ENCODE data around the gene UBR2.

The UBR2 gene

DNA sequence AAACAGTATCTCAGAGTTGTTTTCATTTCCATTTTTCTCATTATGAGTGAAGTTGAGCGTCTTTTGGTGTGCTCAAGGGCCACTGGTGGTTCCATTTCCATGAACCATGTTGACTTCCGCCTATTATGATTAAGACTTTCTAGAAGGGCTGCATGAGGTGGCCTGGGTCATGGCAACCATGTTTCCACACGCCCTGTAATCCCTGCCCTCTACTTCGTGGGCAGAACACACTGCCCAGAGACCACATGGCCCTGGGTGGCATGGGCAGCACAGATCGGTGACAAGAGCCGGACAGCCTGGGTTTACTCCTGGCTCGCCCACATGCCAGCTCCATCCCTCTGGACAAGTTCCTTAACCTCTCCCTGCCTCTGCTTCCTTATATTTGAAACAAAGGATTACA, 143.8 kb downstream of the UBR2 start:
- H3K4me3 ChIP-seq (ENCODE audit: control insufficient read depth, low read depth, low read length) = no peak overlapping the region
- no peak for DNase-seq (ENCODE audit: low read depth)
- TF ChIP-seq, protein P1, sequence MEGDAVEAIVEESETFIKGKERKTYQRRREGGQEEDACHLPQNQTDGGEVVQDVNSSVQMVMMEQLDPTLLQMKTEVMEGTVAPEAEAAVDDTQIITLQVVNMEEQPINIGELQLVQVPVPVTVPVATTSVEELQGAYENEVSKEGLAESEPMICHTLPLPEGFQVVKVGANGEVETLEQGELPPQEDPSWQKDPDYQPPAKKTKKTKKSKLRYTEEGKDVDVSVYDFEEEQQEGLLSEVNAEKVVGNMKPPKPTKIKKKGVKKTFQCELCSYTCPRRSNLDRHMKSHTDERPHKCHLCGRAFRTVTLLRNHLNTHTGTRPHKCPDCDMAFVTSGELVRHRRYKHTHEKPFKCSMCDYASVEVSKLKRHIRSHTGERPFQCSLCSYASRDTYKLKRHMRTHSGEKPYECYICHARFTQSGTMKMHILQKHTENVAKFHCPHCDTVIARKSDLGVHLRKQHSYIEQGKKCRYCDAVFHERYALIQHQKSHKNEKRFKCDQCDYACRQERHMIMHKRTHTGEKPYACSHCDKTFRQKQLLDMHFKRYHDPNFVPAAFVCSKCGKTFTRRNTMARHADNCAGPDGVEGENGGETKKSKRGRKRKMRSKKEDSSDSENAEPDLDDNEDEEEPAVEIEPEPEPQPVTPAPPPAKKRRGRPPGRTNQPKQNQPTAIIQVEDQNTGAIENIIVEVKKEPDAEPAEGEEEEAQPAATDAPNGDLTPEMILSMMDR (IDR thresholded peaks at IDR 0.05; ENCODE audit: control insufficient read depth, insufficient read depth, low read depth, low read length, missing control alignments) = no peak

DNA sequence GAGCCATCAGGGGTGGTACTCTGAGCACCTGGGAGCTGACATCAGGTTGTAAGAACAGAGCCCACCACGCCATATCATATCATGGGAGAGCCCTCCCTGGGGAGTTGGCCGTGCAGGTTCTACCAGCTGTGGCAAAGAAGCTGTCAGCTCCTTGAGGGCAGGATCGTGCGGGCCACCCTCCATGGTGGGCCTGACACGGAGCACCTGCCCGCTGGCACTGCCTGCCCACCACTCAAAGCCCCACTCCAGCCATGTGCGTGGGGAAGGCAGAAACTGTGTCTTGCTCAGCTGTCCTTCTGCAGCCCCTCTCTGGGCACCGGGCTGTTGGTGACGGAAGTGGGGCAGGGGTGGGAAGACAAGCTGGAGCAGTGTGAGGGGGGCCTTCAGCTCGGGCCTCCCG, 144.3 kb downstream of the UBR2 start:
- DNase-seq (ENCODE audit: low read depth) = no peak
- TF ChIP-seq, protein P1 (IDR thresholded peaks at IDR 0.05; ENCODE audit: control insufficient read depth, insufficient read depth, low read depth, low read length, missing control alignments) = no peak
- H3K4me3 ChIP-seq (ENCODE audit: control insufficient read depth, low read depth, low read length) = no peak overlapping the region

DNA sequence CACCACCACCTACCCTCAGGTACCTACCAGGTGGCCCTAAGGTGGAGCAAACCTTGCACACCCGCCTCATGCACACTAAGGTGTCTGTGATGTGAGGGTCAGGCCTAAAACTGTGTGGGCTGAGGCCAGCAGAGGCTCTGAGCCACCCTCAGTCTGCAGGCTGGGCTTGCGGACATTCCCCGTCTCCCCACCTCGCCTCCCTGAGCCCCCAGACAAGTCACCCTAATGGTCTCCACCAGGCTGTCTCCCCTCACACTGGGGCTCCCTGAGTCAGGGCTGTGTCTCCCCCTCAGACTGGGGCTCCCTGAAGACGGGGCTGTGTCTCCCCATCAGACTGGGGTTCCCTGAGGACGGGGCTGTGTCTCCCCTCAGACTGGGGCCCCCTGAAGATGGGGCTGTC, 146.0 kb downstream of the UBR2 start:
- no peak for DNase-seq (ENCODE audit: low read depth)
- TF ChIP-seq, protein P1 (IDR thresholded peaks at IDR 0.05; ENCODE audit: control insufficient read depth, insufficient read depth, low read depth, low read length, missing control alignments) = no peak
- H3K4me3 ChIP-seq (ENCODE audit: control insufficient read depth, low read depth, low read length) = no peak overlapping the region

DNA sequence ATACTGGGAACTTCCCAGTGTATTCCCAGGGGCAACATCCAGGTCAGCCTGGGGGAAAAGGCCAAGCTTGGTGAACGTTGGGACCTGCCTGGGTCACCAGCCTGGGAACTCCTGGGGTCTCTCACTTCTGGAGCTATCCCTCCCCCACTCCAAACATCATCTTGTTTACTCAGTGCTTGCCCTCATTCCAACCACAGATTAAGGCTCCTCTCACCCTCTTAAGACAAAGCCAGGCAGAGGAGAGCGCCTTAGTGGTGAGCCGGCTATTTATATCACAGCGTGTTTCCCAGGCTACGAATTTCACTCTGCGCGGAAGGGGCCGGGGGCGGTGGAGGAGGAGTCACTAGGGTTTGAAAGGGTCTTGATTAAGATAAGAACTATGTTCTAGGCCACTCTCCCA, 146.5 kb downstream of the UBR2 start:
- H3K4me3 ChIP-seq (ENCODE audit: control insufficient read depth, low read depth, low read length) = no peak overlapping the region
- TF ChIP-seq, protein P1 (IDR thresholded peaks at IDR 0.05; ENCODE audit: control insufficient read depth, insufficient read depth, low read depth, low read length, missing control alignments) = no peak
- DNase-seq (ENCODE audit: low read depth) = no peak

DNA sequence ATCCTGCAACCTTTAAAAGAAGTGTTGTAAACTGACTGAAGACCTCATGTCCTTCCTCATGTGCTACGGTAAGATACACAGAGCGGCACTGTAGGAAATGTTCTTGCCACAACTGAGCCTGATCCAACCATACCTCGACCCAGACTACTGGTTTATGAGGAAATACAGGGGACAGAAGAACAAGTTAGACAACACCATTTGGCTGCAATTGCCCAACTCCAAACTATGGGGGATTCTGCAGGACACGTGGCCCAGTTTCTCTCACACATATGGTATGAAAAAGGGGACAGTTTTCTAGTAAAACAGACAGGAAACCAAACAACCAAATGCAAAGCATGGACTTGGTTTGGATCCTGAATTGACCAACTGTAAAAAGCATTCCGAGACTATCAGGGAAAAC, 148.1 kb downstream of the UBR2 start:
- no peak for DNase-seq (ENCODE audit: low read depth)
- TF ChIP-seq, protein P1 (IDR thresholded peaks at IDR 0.05; ENCODE audit: control insufficient read depth, insufficient read depth, low read depth, low read length, missing control alignments) = no peak
- H3K4me3 ChIP-seq (ENCODE audit: control insufficient read depth, low read depth, low read length) = no peak overlapping the region

DNA sequence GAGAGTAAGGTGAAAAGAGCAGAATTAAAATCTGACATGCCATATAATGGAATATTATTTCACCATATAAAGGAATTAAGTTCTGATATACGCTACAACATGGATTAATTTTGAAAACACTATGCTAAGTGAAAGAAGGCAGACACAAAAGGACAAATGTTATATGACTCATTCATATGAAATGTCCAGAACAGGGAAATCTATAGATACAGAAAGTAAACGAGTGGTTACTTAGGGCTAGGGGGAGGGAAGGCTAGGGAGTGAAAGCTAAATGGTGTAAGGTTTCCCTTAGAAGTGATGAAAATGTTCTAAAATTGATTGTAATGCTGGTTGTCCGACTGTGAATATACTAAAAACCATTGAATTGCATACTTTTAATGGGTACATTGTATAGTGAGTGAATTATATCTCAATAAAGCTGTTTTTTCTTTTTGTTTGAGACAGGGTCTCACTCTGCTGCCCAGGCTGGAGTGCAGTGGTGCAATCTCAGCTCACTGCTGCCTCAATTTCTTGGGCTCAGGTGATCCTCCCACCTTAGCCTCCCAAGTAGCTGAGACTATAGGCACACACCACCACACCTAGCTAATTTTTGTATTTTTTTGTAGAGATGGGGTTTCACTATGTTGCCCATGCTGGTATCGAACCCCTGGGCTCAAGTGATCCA, 150.4 kb downstream of the UBR2 start:
- TF ChIP-seq, protein P1 (IDR thresholded peaks at IDR 0.05; ENCODE audit: control insufficient read depth, insufficient read depth, low read depth, low read length, missing control alignments) = no peak
- no peak for DNase-seq (ENCODE audit: low read depth)
- no peak overlapping the region for H3K4me3 ChIP-seq (ENCODE audit: control insufficient read depth, low read depth, low read length)
